Fibroblast of skin of right biceps (primary cell): ENCODE data around the gene CLIC2.

ENCODE experiments used
- DNase-seq: peaks from one replicate; pipeline ENCODE4 v3.0.0-alpha.2; 2013

Gene CLIC2

GRCh38 chrX:155262970-155263754 lies 71.3 kb downstream of the CLIC2 start:
- DNase-seq, result no peak

GRCh38 chrX:155259752-155260151 lies 74.7 kb downstream of the CLIC2 start:
- no peak for DNase-seq

GRCh38 chrX:155251391-155251790 lies 83.0 kb downstream of the CLIC2 start:
- DNase-seq, result no peak

- no peak for DNase-seq
Observed at GRCh38 chrX:155247497-155247896, 86.9 kb downstream of the CLIC2 start.

- DNase-seq, result no peak
Observed at GRCh38 chrX:155246748-155247147, 87.7 kb downstream of the CLIC2 start.

GRCh38 chrX:155242300-155242699 lies 92.1 kb downstream of the CLIC2 start:
- no peak for DNase-seq

- DNase-seq, result no peak
Observed at GRCh38 chrX:155237719-155238118, 96.7 kb downstream of the CLIC2 start.

- DNase-seq, result no peak
Observed at GRCh38 chrX:155235891-155236290, 98.5 kb downstream of the CLIC2 start.

GRCh38 chrX:155231163-155231562 lies 103.3 kb downstream of the CLIC2 start:
- DNase-seq, result no peak
